Germinal center (tissue), 1 donor: ENCODE data around the gene GABRB1.

ENCODE experiments used
- DNase-seq: peaks from one replicate; pipeline ENCODE4 v3.0.0; 2012; ENCODE audit warnings: mixed read lengths, low spot score

The GABRB1 gene

DNA sequence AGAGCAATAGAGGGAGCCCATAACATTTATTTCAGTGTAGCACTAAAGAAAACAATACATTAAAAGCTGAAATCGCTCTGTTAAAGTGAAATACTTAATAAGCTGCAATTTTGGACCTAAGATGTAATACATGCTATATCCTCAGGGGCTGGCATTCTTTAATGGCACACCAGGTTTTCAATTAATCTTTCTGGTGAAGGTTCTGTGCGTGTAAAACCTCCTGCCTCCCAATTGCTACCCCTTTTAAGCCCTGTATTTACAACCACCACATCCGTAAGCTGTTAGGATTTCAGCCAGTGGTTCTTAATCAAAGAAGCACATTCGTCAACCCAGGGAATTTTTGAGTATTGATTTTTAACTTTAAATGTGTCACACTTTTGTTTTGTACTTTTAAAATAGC, 439.7 kb downstream of the GABRB1 start:
- DNase-seq: no peak

DNA sequence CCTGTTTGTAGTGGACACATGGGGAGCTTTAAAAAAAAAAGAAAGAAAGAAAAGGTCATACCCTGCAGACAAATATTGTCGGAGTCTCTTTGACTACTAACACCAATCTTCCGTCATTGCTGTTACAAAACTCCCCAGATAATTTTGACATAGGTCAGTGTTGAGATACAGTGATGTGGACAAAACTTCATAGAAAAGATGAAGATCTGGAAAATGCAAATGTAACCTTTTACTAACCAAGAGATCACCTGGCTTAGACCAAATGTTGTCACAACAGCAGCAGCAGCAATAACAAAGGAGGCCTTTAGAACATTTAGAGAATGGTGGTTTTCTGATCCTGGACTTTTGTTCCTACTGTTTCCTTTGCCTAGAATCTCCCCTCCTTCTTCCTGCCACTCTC, 440.2 kb downstream of the GABRB1 start:
- DNase-seq: no peak

DNA sequence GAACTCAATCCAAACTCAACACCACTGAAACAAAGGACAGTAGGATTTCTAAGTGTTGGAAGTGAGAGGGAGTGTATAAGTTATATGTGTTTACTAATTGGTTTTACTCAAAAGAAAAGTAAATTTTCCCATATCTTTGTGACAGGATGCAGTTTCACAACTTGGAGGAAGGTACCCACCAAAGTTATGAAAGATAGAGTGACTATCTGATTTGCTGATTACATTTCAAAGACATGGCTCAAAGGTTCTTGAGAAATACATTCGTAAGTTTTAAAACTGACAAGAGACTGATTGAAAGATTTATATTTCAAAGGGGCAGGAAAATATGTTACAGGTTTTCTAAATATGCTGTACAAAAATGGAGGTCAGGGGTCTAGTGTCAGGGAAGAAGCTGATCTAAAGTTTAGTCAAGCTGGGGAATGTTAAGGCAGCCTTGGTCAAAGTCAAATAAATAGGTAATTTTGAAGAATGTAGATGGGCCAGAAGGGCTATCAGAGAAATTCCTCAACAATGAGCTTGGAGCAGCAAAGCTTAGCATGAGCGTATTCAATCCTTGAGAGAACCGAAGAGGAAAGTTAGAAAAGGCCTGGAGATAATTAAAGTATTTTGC, 441.9 kb downstream of the GABRB1 start:
- DNase-seq: no peak

DNA sequence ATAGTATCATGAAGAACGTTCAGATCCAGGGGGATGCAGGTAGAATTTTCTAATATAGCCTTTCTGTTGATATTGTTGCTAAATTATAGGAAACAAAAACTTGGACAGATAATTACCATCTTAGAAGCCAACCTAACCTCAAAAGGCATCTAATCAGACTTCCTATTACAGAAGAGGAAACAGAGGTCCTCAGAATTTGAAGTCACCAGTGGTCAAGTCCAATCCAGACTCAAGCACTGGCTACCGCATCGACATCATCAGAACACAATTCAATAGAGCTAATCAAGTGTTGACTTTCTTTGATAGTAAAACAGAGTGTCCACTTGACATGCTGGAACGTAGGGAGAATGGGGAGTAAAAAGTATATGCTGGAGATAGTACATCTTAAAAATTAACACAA, 443.4 kb downstream of the GABRB1 start:
- no peak for DNase-seq

DNA sequence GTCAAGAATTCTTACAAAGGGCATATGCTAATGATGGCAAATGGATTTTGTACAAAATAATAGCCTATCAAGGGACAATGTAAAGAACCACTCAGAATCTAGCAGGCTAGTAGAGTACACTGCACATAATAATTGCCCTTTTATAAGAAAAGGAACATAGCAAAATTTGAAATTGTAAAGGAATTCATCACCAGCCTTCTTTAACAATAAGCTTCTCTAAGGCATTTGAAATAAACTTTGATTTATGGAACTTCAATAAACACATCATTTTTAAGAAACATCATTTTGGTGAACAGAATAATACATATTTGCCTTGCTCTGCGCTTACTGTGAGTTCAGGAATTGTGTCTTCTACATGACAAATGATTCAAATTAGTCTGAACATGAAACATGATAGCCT, 444.0 kb downstream of the GABRB1 start:
- DNase-seq: no peak
